A549 (cell line): ENCODE data around the gene OSBPL8. TPM values are rescaled to one million over a fixed set of nuclear protein-coding genes. Genes with fewer than 3 reads are reported as not detected.

Experiments used
- ATAC-seq, 2 experiments: fragments of 200-7000 bp in 1 of 2; fragments of >200 bp in 1 of 2; cut with Nextera tagmentation in 1 of 2; cut with Tn5 transposase in 1 of 2; 3 replicates each; pipeline versions ENCODE4 v1.8.0 to v1.9.1; 2018 to 2020; ENCODE audit warnings: mild to moderate bottlenecking in 1 of 2, moderate library complexity in 1 of 2
- CTCF ChIA-PET: fragments of 300-600 bp; sonication (Branson Sonifier 250); formaldehyde crosslinking; extraction: SDS; loops from one replicate; lab custom pipeline; 2021; ENCODE audit warnings: antibody characterized with exemption, inconsistent platforms; lab: Yijun Ruan, JAX
- POLR2A ChIA-PET: fragments of 350-600 bp; formaldehyde crosslinking; extraction: SDS; loops from one replicate; lab custom pipeline; 2021; ENCODE audit warnings: antibody characterized with exemption, inconsistent platforms; lab: Yijun Ruan, JAX
- DNase-seq, 2 experiments: peaks; one replicate each; pipeline versions ENCODE4 v3.0.0 to v3.0.0-alpha.2; 2011 to 2016; ENCODE audit warnings: low read depth in 1 of 2, low spot score in 1 of 2
- FAIRE-seq: peaks from 2 replicates; lab custom pipeline; 2011; peaks lifted over from hg19 to GRCh38; lab: Jason Lieb, UNC
- H3K27ac ChIP-seq, 2 experiments: fragments of >200 bp; sonication (Bioruptor Twin); formaldehyde crosslinking; 3 replicates each; pipeline ENCODE4 v1.5.1; 2016 to 2017
- H3K4me1 ChIP-seq: fragments of >200 bp; sonication (Bioruptor Twin); formaldehyde crosslinking; 3 replicates; pipeline ENCODE4 v1.6.1; 2016
- H3K4me2 ChIP-seq: fragments of >200 bp; sonication (Bioruptor Twin); formaldehyde crosslinking; 3 replicates; pipeline ENCODE4 v1.6.1; 2016
- H3K4me3 ChIP-seq: fragments of >200 bp; sonication (Bioruptor Twin); formaldehyde crosslinking; 3 replicates; pipeline ENCODE4 v1.5.1; 2016
- H3K9me3 ChIP-seq: fragments of >200 bp; sonication (Bioruptor Twin); formaldehyde crosslinking; 3 replicates; pipeline ENCODE4 v1.6.1; 2016
- BCL3 ChIP-seq: fragments of >200 bp; sonication (Bioruptor Twin); formaldehyde crosslinking; IDR thresholded peaks from 3 replicates; pipeline ENCODE4 v1.6.1; 2016
- E2F6 ChIP-seq: IDR thresholded peaks from 2 replicates; pipeline ENCODE4 v1.6.1; 2012; ENCODE audit warnings: low read depth, borderline replicate concordance
- EHMT2 ChIP-seq: fragments of 200-600 bp; sonication (generic); IDR thresholded peaks from 2 replicates; pipeline ENCODE4 v1.6.1; 2016; ENCODE audit warnings: antibody characterized with exemption, low read depth, mild to moderate bottlenecking, moderate library complexity
- ELK1 ChIP-seq: fragments of 150-350 bp; IDR thresholded peaks from 2 replicates; pipeline ENCODE4 v1.6.1; 2014; ENCODE audit warnings: low read depth, mild to moderate bottlenecking, low read length
- EP300 ChIP-seq, 2 experiments: fragments of >200 bp; sonication (Bioruptor Twin); formaldehyde crosslinking; IDR thresholded peaks; 2 replicates in 1 of 2; 3 replicates in 1 of 2; pipeline ENCODE4 v1.6.1; 2016 to 2017
- ESRRA ChIP-seq: fragments of 150-350 bp; IDR thresholded peaks from 2 replicates; pipeline ENCODE4 v1.6.1; 2014; ENCODE audit warnings: mild to moderate bottlenecking, low read length, borderline replicate concordance
- FOSB ChIP-seq: fragments of 250-450 bp; sonication (Bioruptor Pico); IDR thresholded peaks from 2 replicates; pipeline ENCODE4 v1.5.0; 2020; ENCODE audit warnings: mild to moderate bottlenecking, moderate library complexity
- GATA3 ChIP-seq: IDR thresholded peaks from 2 replicates; pipeline ENCODE4 v1.6.1; 2012; ENCODE audit warnings: borderline replicate concordance
- HDAC2 ChIP-seq: fragments of 200-600 bp; sonication (generic); IDR thresholded peaks from 2 replicates; pipeline ENCODE4 v1.6.1; 2016
- HES2 ChIP-seq: fragments of >200 bp; sonication (Bioruptor Twin); formaldehyde crosslinking; IDR thresholded peaks from 2 replicates; pipeline ENCODE4 v1.6.1; 2016
- HOXA7 ChIP-seq: fragments of 250-450 bp; sonication (Bioruptor Pico); IDR thresholded peaks from 2 replicates; pipeline ENCODE4 v1.5.0; 2020; ENCODE audit warnings: mild to moderate bottlenecking, moderate library complexity
- HOXB5 ChIP-seq: fragments of 250-450 bp; sonication (Bioruptor Pico); IDR thresholded peaks from 2 replicates; pipeline ENCODE4 v1.5.0; 2020; ENCODE audit warnings: mild to moderate bottlenecking, moderate library complexity
- MAX ChIP-seq: IDR thresholded peaks from 2 replicates; pipeline ENCODE4 v1.6.1; 2012
- MAZ ChIP-seq: fragments of 150-350 bp; IDR thresholded peaks from 2 replicates; pipeline ENCODE4 v1.6.1; 2014; ENCODE audit warnings: antibody characterized with exemption, low read depth, low read length, borderline replicate concordance
- NFE2L2 ChIP-seq: fragments of 150-350 bp; conservative IDR thresholded peaks from 2 replicates; pipeline ENCODE4 v1.6.1; 2014; ENCODE audit warnings: low read length
- NPAS2 ChIP-seq: fragments of 250-450 bp; sonication (Bioruptor Pico); IDR thresholded peaks from 2 replicates; pipeline ENCODE4 v1.8.0; 2022; ENCODE audit warnings: mild to moderate bottlenecking, moderate library complexity, borderline replicate concordance
- RARB ChIP-seq: fragments of 250-450 bp; sonication (Bioruptor Pico); IDR thresholded peaks from 2 replicates; pipeline ENCODE4 v1.8.0; 2021; ENCODE audit warnings: mild to moderate bottlenecking, moderate library complexity
- SMC3 ChIP-seq: fragments of >200 bp; sonication (Bioruptor Twin); formaldehyde crosslinking; IDR thresholded peaks from 3 replicates; pipeline ENCODE4 v1.6.1; 2018; ENCODE audit warnings: inconsistent platforms
- SREBF2 ChIP-seq: fragments of 450-650 bp; IDR thresholded peaks from 2 replicates; pipeline ENCODE4 v1.6.1; 2014; ENCODE audit warnings: mild to moderate bottlenecking, moderate library complexity
- TFCP2L1 ChIP-seq: fragments of 250-450 bp; sonication (Bioruptor Pico); IDR thresholded peaks from 2 replicates; pipeline ENCODE4 v1.5.0; 2021; ENCODE audit warnings: mild to moderate bottlenecking
- ZFP36 ChIP-seq: fragments of 450-650 bp; IDR thresholded peaks from 2 replicates; pipeline ENCODE4 v1.6.1; 2014; ENCODE audit warnings: borderline replicate concordance; ENCODE audit not compliant: partially characterized antibody
- WGBS: methylation state at CpG from one replicate; pipeline ENCODE4 v1.1.6; 2017; ENCODE audit errors: missing lambda C conversion rate; 5-methylcytosine and 5-hydroxymethylcytosine counted together
- polyA plus RNA-seq, 4 experiments: library from polyadenylated mRNA; depleted of rRNA in 3 of 4; stranded (reverse); fragments of >200 nt; fragmentation: RNase III in 1 of 4; extraction: RNeasy Plus Mini Kit Qiagen cat#74134 plus additional on column Dnase treatment in 1 of 4; gene quantifications; 2 replicates in 3 of 4; 3 replicates in 1 of 4; pipeline ENCODE4 v1.2.3, GENCODE V29; 2011 to 2017

OSBPL8 gene
- polyA plus RNA-seq, 2 of the 4 experiments (the other 2 are of a cell fraction), result 15.4 to 43.2 TPM

GRCh38 chr12:76560086-76560491 is 518 bp upstream of the OSBPL8 start (continued):
- no peak for TF ChIP-seq BCL3
- no peak for TF ChIP-seq TFCP2L1 (CRISPR knock-in tag)
- no peak for TF ChIP-seq MAX
- no peak for TF ChIP-seq HOXA7

- TF ChIP-seq ELK1, result no peak
- no peak for TF ChIP-seq ESRRA
- H3K4me1 ChIP-seq, result peaks cover 19% of the 10 kb centered on the region; the same call in 2 of the 3 replicates
- no peaks in the 10 kb centered on the region for H3K9me3 ChIP-seq
- FAIRE-seq (no peak), DNase-seq (peak; percentile 30 to 31), ATAC-seq (peak; percentile 72 to 73)
- WGBS, result 3% methylated on average over 22 of the region's 33 CpGs
- ChIA-PET CTCF (interaction anchor here (1.0 to 1.5 kb wide), 5 partner anchors 13 to 232 kb away, joined by 3 to 4 read pairs (median 3); no protein-coding TSS in a partner anchor), POLR2A (interaction anchor here (0.8 kb wide), 1 partner anchor 528 kb away, joined by 3 read pairs; the partner anchor contains the start of gene PHLDA1)
- peak overlapping the region; percentile 96 for H3K4me3 ChIP-seq
- peak overlapping the region; percentile 93 for H3K4me2 ChIP-seq
- peak overlapping the region; percentile 86 to 93 for H3K27ac ChIP-seq
These were observed 729 bp downstream of the OSBPL8 start for GRCh38 chr12:76558684-76559399.

- FAIRE-seq, result no peak
- POLR2A ChIA-PET, result interaction anchor here (0.5 to 0.7 kb wide), 2 partner anchors 101 to 164 kb away, joined by 3 read pairs; no protein-coding TSS in a partner anchor
- 94% methylated on average over 4 of the region's 4 CpGs for WGBS
- H3K4me3 ChIP-seq, result no peak overlapping the region
- no peak overlapping the region for H3K4me2 ChIP-seq
- peaks cover 19% of the 10 kb centered on the region; the same call in 2 of the 3 replicates for H3K4me1 ChIP-seq
- no peak for ATAC-seq
- no peak for TF ChIP-seq ZFP36
- no peak for TF ChIP-seq FOSB
- no peak for TF ChIP-seq BCL3
- no peak for TF ChIP-seq HES2
- TF ChIP-seq HOXA7, result no peak
- TF ChIP-seq GATA3, result no peak
- no peak for TF ChIP-seq EHMT2
- TF ChIP-seq SMC3, result no peak
- TF ChIP-seq NFE2L2, result no peak
- no peak for TF ChIP-seq HDAC2
- TF ChIP-seq TFCP2L1 (CRISPR knock-in tag), result no peak
- TF ChIP-seq HOXB5 (CRISPR knock-in tag), result no peak
- no peak for TF ChIP-seq RARB (CRISPR knock-in tag)
- no peak for TF ChIP-seq MAZ
- TF ChIP-seq E2F6, result no peak
- TF ChIP-seq NPAS2 (CRISPR knock-in tag), result no peak
- TF ChIP-seq EP300 (IDR thresholded peaks at IDR 0.05), result no peak
- no peak for TF ChIP-seq SREBF2
- TF ChIP-seq, all 56 proteins: peak for 0
- DNase-seq, result no peak
- Histone ChIP-seq H3K27ac (no peak overlapping the region), H3K9me3 (no peaks in the 10 kb centered on the region)
- CTCF ChIA-PET, result no interaction called here
These were observed 3.2 kb downstream of the OSBPL8 start for GRCh38 chr12:76556368-76556767.
